ENCODE data around the gene C1orf159.
"Not testable (repeated sequence)": the region's sequence is repeated elsewhere in the genome, so short reads cannot be mapped to it uniquely, and the experiment has no call there.

Gene C1orf159

GRCh38 chr1:1079408-1080121 is 36.3 kb downstream of the C1orf159 start:
- no peak for DNase-seq

GRCh38 chr1:1077396-1077795 is 38.5 kb downstream of the C1orf159 start:
- not testable (repeated sequence) for DNase-seq

- DNase-seq, result no peak
These were observed 40.5 kb downstream of the C1orf159 start for GRCh38 chr1:1075148-1075935.

- DNase-seq, result no peak
These were observed 41.2 kb downstream of the C1orf159 start for GRCh38 chr1:1074631-1075147.

DNA sequence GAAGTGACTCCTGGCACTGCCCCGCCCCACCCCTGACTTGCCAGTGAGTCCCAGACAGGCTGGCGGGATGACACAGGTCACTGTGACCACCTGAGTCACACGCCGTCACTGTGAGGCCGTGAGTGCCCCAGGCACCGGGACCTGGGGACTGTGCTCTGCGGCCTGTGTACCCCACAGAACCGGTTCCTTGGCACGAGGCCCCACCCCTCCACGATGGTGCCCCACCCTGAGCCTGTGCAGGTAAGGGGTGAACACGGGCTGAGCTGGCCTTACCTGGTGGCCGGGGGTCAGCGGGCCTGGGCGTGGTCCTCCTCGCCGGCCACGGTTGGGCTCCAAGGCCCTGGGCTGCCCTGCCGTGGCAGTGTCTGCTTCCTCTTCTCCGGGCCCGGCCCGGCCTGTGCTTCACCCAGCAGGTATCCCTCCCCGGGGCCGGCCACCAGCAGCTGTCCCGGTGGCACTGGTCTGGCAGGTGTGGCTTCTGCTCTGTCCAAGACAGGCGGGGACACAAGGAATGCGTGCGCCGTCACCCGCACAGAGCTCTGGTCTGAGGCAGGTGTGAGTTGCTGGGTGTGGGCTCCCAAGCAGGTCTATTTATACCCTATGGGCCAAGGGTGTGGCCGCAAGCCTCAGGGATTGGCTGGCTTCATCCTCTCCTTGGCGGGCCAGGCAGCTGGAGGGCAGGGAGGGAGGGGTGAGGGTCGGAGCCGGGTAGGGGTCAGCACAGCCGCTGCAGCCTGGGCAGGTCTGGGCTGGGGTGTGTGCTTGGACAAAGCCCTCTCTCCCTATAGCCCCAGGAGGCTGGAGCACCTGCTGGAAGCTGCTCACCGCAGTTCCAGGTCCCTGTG is 41.9 kb downstream of the C1orf159 start, which contains the start of gene RNF223:
RNF223 (minus strand) TSS at position 564 of the 845 bp plus-strand sequence. CDS start 1,740 bp downstream, outside the sequence.
- no peak for DNase-seq

- DNase-seq, result no peak
These were observed 42.8 kb downstream of the C1orf159 start for GRCh38 chr1:1072849-1073742.

GRCh38 chr1:1072299-1072848 is 43.5 kb downstream of the C1orf159 start:
- no peak for DNase-seq

- no peak for DNase-seq
These were observed 44.2 kb downstream of the C1orf159 start for GRCh38 chr1:1071486-1072298.

- no peak for DNase-seq
These were observed 45.9 kb downstream of the C1orf159 start for GRCh38 chr1:1069711-1070676.

DNA sequence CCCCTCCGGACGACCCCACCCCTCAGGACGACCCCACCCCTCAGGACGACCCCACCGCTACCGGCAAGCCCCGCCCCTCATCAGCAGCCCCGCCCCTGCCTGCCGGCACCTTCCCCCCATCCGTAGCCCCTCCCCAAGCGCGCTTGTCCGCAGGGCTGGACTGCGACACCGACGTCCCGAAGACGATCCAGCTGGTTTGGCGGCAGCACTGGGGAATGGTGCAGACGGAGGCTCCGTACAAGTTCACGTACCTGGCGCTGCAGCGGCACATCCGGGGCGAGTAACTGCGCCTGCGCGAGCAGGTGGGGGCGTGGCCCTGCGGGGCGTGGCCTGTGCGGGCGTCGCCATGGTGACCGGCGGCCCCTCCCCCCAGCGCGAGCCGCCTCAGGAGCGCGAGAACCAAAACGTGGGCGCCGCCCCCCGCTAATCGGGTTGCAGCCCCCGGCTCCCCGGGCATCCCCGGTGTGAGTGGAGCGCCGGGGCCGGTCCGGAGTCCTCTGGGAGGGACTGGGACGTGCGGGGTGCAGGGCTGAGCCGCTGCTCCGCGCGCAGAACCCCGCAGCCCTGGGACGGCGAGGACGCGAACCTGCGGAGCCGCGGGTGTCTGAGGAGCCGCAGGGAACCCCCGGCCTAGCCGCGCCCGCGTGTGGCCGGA is 46.7 kb downstream of the C1orf159 start:
- peak; percentile 88 for DNase-seq

- DNase-seq, result peak; percentile 64
These were observed 47.3 kb downstream of the C1orf159 start for GRCh38 chr1:1068517-1069055.

DNA sequence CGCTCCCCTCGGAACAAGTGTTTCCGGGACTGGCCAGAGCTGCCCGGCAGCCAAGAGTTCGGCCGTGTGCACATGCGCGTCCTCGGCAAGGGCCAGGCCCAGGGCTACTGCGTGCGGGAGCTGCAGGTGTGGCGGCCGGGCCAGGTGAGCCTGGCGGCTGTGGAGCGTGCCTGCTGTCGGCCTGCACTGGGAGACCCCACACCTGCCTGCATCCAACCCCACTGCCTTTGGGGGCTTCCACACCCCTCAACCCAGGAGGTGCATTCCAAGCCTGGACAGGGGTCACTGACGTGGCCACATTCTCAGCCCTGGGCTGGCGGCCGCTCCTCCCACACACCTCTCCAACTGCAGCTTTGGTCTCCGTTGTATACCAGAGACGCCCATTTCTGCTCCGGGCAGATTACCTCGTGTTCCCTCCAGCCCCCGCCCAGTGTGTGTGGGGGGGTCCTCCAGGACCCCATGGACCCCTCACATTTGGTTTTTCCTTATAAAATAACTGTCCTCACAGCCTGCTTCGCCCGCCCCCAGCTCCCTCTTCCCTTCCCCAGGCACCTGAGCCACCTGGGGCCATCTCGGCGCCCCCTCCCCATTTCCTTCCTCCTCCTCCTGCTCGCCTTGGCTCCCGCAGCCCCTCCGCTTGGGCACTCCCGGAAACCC is 47.9 kb downstream of the C1orf159 start:
- no peak for DNase-seq

GRCh38 chr1:1067284-1067859 is 48.5 kb downstream of the C1orf159 start:
- DNase-seq, result no peak

DNA sequence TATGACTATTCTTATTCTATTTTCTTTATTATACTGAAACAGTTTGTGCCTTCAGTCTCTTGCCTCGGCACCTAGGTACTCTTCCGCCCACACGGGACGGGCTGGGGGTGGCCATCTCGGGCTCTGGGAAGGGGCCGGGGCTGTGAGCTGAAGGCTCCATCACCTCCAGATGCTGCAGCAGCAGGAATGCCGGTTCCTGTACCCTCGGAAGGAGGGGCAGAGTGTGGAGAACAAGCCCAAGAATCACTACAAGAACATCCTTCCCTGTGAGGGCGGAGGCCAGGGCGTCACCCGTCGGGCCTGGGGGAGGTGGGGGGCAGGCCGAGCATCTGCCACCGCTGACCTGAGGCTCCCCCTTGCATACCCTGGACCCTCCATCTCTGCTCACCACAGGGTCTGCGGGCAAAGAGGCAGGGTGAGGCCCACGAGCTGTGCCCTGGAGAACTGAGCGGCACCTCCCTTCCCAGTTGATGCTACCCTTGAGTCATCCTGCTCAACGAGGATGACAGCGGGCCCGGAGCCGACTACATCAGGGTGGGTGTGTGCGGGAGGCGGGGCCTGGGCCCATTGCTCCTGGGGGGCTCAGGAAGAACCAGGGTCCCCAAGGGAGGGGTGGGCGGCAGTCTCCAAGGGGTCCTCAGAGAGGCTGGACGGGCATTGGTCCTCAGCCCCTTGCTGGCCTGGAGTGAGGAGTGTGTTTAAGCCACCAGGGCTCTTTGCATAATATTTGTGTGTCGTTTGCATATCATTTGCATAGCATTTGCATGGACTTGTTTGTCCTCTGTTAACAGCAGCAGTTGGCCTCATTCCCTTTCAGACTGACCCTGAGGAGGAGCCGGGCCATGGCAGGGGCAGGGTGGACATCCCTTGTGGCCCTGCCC is 49.2 kb downstream of the C1orf159 start:
- DNase-seq, result no peak

DNA sequence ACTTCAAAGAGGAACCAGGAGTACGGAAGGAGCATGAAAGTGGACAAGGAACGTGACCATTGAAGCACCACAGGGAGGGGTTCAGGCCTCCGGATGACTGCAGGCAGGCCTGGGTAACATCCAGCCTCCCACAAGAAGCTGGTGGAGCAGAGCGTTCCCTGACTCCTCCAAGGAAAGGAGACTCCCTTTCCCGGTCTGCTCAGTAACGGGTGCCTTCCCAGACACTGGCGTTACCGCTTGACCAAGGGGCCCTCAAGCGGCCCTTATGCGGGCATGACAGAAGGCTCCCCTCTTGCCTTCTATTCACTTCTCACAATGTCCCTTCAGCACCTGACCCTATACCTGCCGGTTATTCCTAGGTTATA is 50.0 kb downstream of the C1orf159 start:
- not testable (repeated sequence) for DNase-seq

GRCh38 chr1:1065265-1065939 is 50.5 kb downstream of the C1orf159 start:
- DNase-seq, result no peak
